Gastrocnemius medialis (tissue), 4 donors: ENCODE results near the gene ARID1B. TPM values are rescaled to one million over a fixed set of nuclear protein-coding genes. Genes with fewer than 3 reads are reported as not detected.

Source experiments
- ATAC-seq, 2 donors: fragments of 150-250 bp; one replicate each; pipeline ENCODE4 v1.9.1; 2016
- DNase-seq, 2 donors: peaks; one replicate each; pipeline ENCODE4 v3.0.0-alpha.2; 2019
- H3K27ac ChIP-seq, 4 donors: fragments of 200-600 bp; sonication (generic); 1 replicate in 1 of 4; 2 replicates in 3 of 4; pipeline ENCODE4 v1.5.1; 2016 to 2018; ENCODE audit warnings: mild to moderate bottlenecking in 2 of 4, moderate library complexity in 1 of 4
- H3K27me3 ChIP-seq, 3 donors: fragments of 200-600 bp; sonication (generic) in 2 of 3; 1 replicate in 1 of 3; 2 replicates in 2 of 3; pipeline versions ENCODE4 v1.5.1 to v1.6.0; 2016 to 2019; ENCODE audit warnings: mild to moderate bottlenecking in 1 of 3, moderate library complexity in 1 of 3
- H3K36me3 ChIP-seq, 2 donors: fragments of 200-600 bp; sonication (generic) in 1 of 2; one replicate each; pipeline ENCODE4 v1.5.1; 2017 to 2018
- H3K4me1 ChIP-seq, 2 donors: fragments of 200-600 bp; sonication (generic) in 1 of 2; one replicate each; pipeline ENCODE4 v1.5.1; 2016 to 2017; ENCODE audit warnings: mild to moderate bottlenecking in 2 of 2
- H3K4me3 ChIP-seq, 4 donors: fragments of 200-600 bp; sonication (generic) in 3 of 4; 1 replicate in 1 of 4; 2 replicates in 3 of 4; pipeline ENCODE4 v1.5.1; 2016 to 2019; ENCODE audit warnings: mild to moderate bottlenecking in 2 of 4
- H3K9me3 ChIP-seq, 3 donors: fragments of 200-600 bp; sonication (generic) in 2 of 3; 1 replicate in 1 of 3; 2 replicates in 2 of 3; pipeline ENCODE4 v1.5.1; 2016 to 2019
- CTCF ChIP-seq, 5 experiments: fragments of 450-650 bp in 3 of 5; fragments of 200-600 bp in 2 of 5; sonication (generic) in 2 of 5; IDR thresholded peaks in 4 of 5; conservative IDR thresholded peaks in 1 of 5; 1 replicate in 4 of 5; 2 replicates in 1 of 5; pipeline ENCODE4 v1.5.1; 2016 to 2019; ENCODE audit warnings: antibody characterized with exemption in 5 of 5, mild to moderate bottlenecking in 3 of 5, moderate library complexity in 3 of 5
- POLR2A ChIP-seq, 2 donors: fragments of 450-650 bp; IDR thresholded peaks; one replicate each; pipeline ENCODE4 v1.6.1; 2017; ENCODE audit warnings: antibody characterized with exemption in 2 of 2, mild to moderate bottlenecking in 2 of 2, moderate library complexity in 2 of 2
- in situ Hi-C, 4 donors: fragments of 200-750 bp; cut with MboI; loops; one replicate each; pipeline versions ENCODE4 v1.15.0 to v1.8.0; 2017; ENCODE audit warnings: low sequenced_read_pairs in 4 of 4
- intact Hi-C: fragments of 100-400 bp; cut with DNase I; formaldehyde crosslinking; loops from one replicate; pipeline ENCODE4 v1.15.1; 2023; ENCODE audit warnings: low total_unique reads
- total RNA-seq, 4 donors: library from RNA; depleted of rRNA; stranded (reverse); fragments of >200 nt; gene quantifications; one replicate each; pipeline versions ENCODE4 v1.1.0 to v1.2.3, GENCODE V29; 2016

The ARID1B gene
- total RNA-seq, 4 donors from 2014 or later: 54.9 to 75.3 (median 62.0) TPM

GRCh38 chr6:157101166-157101565, 324.0 kb downstream of the ARID1B start:
- no peaks in the 10 kb centered on the region for H3K9me3 ChIP-seq
- no peaks in the 10 kb centered on the region for H3K36me3 ChIP-seq
- H3K27me3 ChIP-seq: no peaks in the 10 kb centered on the region
- H3K27ac ChIP-seq: no peak overlapping the region
- DNase-seq: no peak
- H3K4me3 ChIP-seq: no peak overlapping the region
- in situ Hi-C loops (no loop called here), intact Hi-C loops (no loop called here)
- peaks cover 0 to 10% of the 10 kb centered on the region in 2 donors for H3K4me1 ChIP-seq
- ATAC-seq: no peak
- TF ChIP-seq CTCF (IDR thresholded peaks at IDR 0.05 in 4 of 5, conservative IDR thresholded peaks at IDR 0.05 in 1 of 5): no peak
- TF ChIP-seq POLR2A (IDR thresholded peaks at IDR 0.05): no peak

GRCh38 chr6:157104803-157105202, 327.6 kb downstream of the ARID1B start:
- no peaks in the 10 kb centered on the region for H3K9me3 ChIP-seq
- ATAC-seq (no peak), DNase-seq (no peak)
- H3K4me3 ChIP-seq: no peak overlapping the region
- peaks cover 21 to 32% of the 10 kb centered on the region in 2 donors for H3K4me1 ChIP-seq
- no peaks in the 10 kb centered on the region for H3K27me3 ChIP-seq
- H3K27ac ChIP-seq: no peak overlapping the region
- intact Hi-C loops: no loop called here
- in situ Hi-C loops: no loop called here
- TF ChIP-seq POLR2A (IDR thresholded peaks at IDR 0.05) (no peak), CTCF (IDR thresholded peaks at IDR 0.05 in 4 of 5, conservative IDR thresholded peaks at IDR 0.05 in 1 of 5) (no peak)
- no peaks in the 10 kb centered on the region for H3K36me3 ChIP-seq

GRCh38 chr6:157106487-157106886, 329.3 kb downstream of the ARID1B start:
- TF ChIP-seq CTCF (IDR thresholded peaks at IDR 0.05 in 4 of 5, conservative IDR thresholded peaks at IDR 0.05 in 1 of 5) (no peak), POLR2A (IDR thresholded peaks at IDR 0.05) (no peak)
- Histone ChIP-seq H3K9me3 (no peaks in the 10 kb centered on the region), H3K4me1 (peaks cover 21 to 27% of the 10 kb centered on the region in 2 donors), H3K4me3 (no peak overlapping the region), H3K36me3 (no peaks in the 10 kb centered on the region), H3K27me3 (no peaks in the 10 kb centered on the region), H3K27ac (peak overlapping the region in 3 of 4 donors; percentile 29 to 58 (median 43))
- ATAC-seq (peak; percentile 86 to 96), DNase-seq (peak in 1 of 2 donors; percentile 32)
- intact Hi-C loops: no loop called here
- in situ Hi-C loops: no loop called here

- Histone ChIP-seq H3K27me3 (no peaks in the 10 kb centered on the region), H3K9me3 (no peaks in the 10 kb centered on the region), H3K36me3 (no peaks in the 10 kb centered on the region), H3K4me3 (no peak overlapping the region), H3K4me1 (peaks cover 21 to 27% of the 10 kb centered on the region in 2 donors), H3K27ac (peak overlapping the region in 2 of 4 donors; percentile 24 to 27)
- intact Hi-C loops: no loop called here
- in situ Hi-C loops: no loop called here
- no peak for ATAC-seq
- no peak for DNase-seq
- TF ChIP-seq CTCF (IDR thresholded peaks at IDR 0.05 in 4 of 5, conservative IDR thresholded peaks at IDR 0.05 in 1 of 5) (no peak), POLR2A (IDR thresholded peaks at IDR 0.05) (no peak)
These were observed 330.4 kb downstream of the ARID1B start for GRCh38 chr6:157107571-157107914.
